DOHH2 (cell line): Measurements from ENCODE around the gene CNEP1R1.

Source experiments
- H3F3A ChIP-seq: fragments of 200-600 bp; sonication (generic), shearing (Covaris generic); 2 replicates; pipeline ENCODE4 v1.6.0; 2016; ENCODE audit warnings: antibody characterized with exemption, mild to moderate bottlenecking; ENCODE audit not compliant: control insufficient read depth, insufficient read depth
- H3K27ac ChIP-seq: fragments of 200-600 bp; sonication (generic); 2 replicates; pipeline ENCODE4 v1.5.1; 2014; ENCODE audit warnings: low read depth, mild to moderate bottlenecking, low read length, moderate library complexity
- H3K27me3 ChIP-seq: fragments of 200-600 bp; sonication (generic); 2 replicates; pipeline ENCODE4 v1.6.1; 2014; ENCODE audit warnings: mild to moderate bottlenecking, low read length, mixed read lengths; ENCODE audit not compliant: control insufficient read depth
- H3K36me3 ChIP-seq: fragments of 200-600 bp; sonication (generic); 2 replicates; pipeline ENCODE4 v1.6.1; 2014; ENCODE audit warnings: mild to moderate bottlenecking, low read length, moderate library complexity, mixed read lengths; ENCODE audit not compliant: control insufficient read depth
- H3K4me1 ChIP-seq: fragments of 200-600 bp; sonication (generic); 2 replicates; pipeline ENCODE4 v1.6.1; 2014; ENCODE audit warnings: mild to moderate bottlenecking, low read length, mixed read lengths; ENCODE audit not compliant: control insufficient read depth
- H3K4me2 ChIP-seq: fragments of 200-600 bp; sonication (generic); 2 replicates; pipeline ENCODE4 v1.6.0; 2014; ENCODE audit warnings: mild to moderate bottlenecking, low read length, moderate library complexity
- H3K4me3 ChIP-seq: fragments of 200-600 bp; sonication (generic); 2 replicates; pipeline ENCODE4 v1.5.1; 2014; ENCODE audit warnings: mild to moderate bottlenecking, low read length, mixed read lengths
- H3K79me2 ChIP-seq: fragments of 200-600 bp; sonication (generic); 2 replicates; pipeline ENCODE4 v1.6.1; 2014; ENCODE audit warnings: mild to moderate bottlenecking, low read length, mixed read lengths; ENCODE audit not compliant: control insufficient read depth
- H3K9me2 ChIP-seq: fragments of 200-600 bp; sonication (generic); replicated peaks from 2 replicates; pipeline ENCODE4 v1.6.1; 2014; ENCODE audit warnings: mild to moderate bottlenecking, low read length, mixed read lengths; ENCODE audit not compliant: control insufficient read depth
- H3K9me3 ChIP-seq: fragments of 200-600 bp; sonication (generic); 2 replicates; pipeline ENCODE4 v1.6.1; 2014; ENCODE audit warnings: antibody characterized with exemption, low read length, mixed read lengths; ENCODE audit not compliant: control insufficient read depth, insufficient read depth
- H4K20me1 ChIP-seq: fragments of 200-600 bp; sonication (generic); 2 replicates; pipeline ENCODE4 v1.6.0; 2014; ENCODE audit warnings: low read depth, mild to moderate bottlenecking, antibody characterized with exemption, low read length, moderate library complexity; ENCODE audit not compliant: control insufficient read depth, insufficient read depth
- CTCF ChIP-seq: fragments of 200-600 bp; sonication (generic); IDR thresholded peaks from one replicate; pipeline ENCODE4 v1.5.1; 2014; ENCODE audit warnings: antibody characterized with exemption, mild to moderate bottlenecking, low read depth, low read length; ENCODE audit not compliant: poor library complexity, severe bottlenecking
- EZH2phosphoT487 ChIP-seq: fragments of 200-600 bp; sonication (generic); IDR thresholded peaks from 2 replicates; pipeline ENCODE4 v1.6.1; 2017; ENCODE audit warnings: borderline replicate concordance, mild to moderate bottlenecking, antibody characterized with exemption, low read length, moderate library complexity, mixed read lengths

The CNEP1R1 gene

GRCh38 chr16:50038286-50038685 is 13.3 kb downstream of the CNEP1R1 start:
- no peak overlapping the region for H3K27ac ChIP-seq
- peaks cover 27% of the 10 kb centered on the region for H3K36me3 ChIP-seq
- no peak overlapping the region for H3K4me2 ChIP-seq
- H3K4me1 ChIP-seq: no peaks in the 10 kb centered on the region
- 0 out of 2 replicates have a peak, but pooled peaks cover 3% of the 10 kb centered on the region for H3F3A ChIP-seq
- H3K27me3 ChIP-seq: peaks cover 9% of the 10 kb centered on the region; the same call in 1 of the 2 replicates
- H3K9me3 ChIP-seq: no peaks in the 10 kb centered on the region
- no peak for TF ChIP-seq EZH2phosphoT487
- TF ChIP-seq CTCF: no peak
- no peaks in the 10 kb centered on the region for H4K20me1 ChIP-seq
- H3K79me2 ChIP-seq: no peaks in the 10 kb centered on the region
- H3K4me3 ChIP-seq: no peak overlapping the region
- no peaks in the 10 kb centered on the region for H3K9me2 ChIP-seq

GRCh38 chr16:50038756-50039529 is 13.9 kb downstream of the CNEP1R1 start:
- Histone ChIP-seq H3K4me3 (no peak overlapping the region), H3K4me2 (no peak overlapping the region), H3K36me3 (peaks cover 26% of the 10 kb centered on the region), H4K20me1 (no peaks in the 10 kb centered on the region), H3K27me3 (peaks cover 9% of the 10 kb centered on the region; the same call in 1 of the 2 replicates), H3K4me1 (no peaks in the 10 kb centered on the region), H3K79me2 (no peaks in the 10 kb centered on the region), H3K27ac (no peak overlapping the region), H3K9me2 (no peaks in the 10 kb centered on the region), H3K9me3 (no peaks in the 10 kb centered on the region), H3F3A (0 out of 2 replicates have a peak, but pooled peaks cover 3% of the 10 kb centered on the region)
- TF ChIP-seq EZH2phosphoT487: no peak
- TF ChIP-seq CTCF: no peak

GRCh38 chr16:50040018-50040417 is 15.0 kb downstream of the CNEP1R1 start:
- H3K27me3 ChIP-seq: peaks cover 9% of the 10 kb centered on the region; the same call in 1 of the 2 replicates
- no peaks in the 10 kb centered on the region for H3K9me3 ChIP-seq
- TF ChIP-seq EZH2phosphoT487 (no peak), CTCF (no peak)
- no peak overlapping the region for H3K4me3 ChIP-seq
- H3K79me2 ChIP-seq: no peaks in the 10 kb centered on the region
- no peaks in the 10 kb centered on the region for H3K9me2 ChIP-seq
- no peak overlapping the region for H3K4me2 ChIP-seq
- H3K4me1 ChIP-seq: no peaks in the 10 kb centered on the region
- H4K20me1 ChIP-seq: no peaks in the 10 kb centered on the region
- no peak overlapping the region for H3K27ac ChIP-seq
- H3F3A ChIP-seq: 0 out of 2 replicates have a peak, but pooled peaks cover 3% of the 10 kb centered on the region
- H3K36me3 ChIP-seq: peaks cover 19% of the 10 kb centered on the region
